T-cell (primary cell): ENCODE data around the gene PPIG. TPM values are rescaled to one million over a fixed set of nuclear protein-coding genes. Genes with fewer than 3 reads are reported as not detected.
"Not testable (repeated sequence)": the region's sequence is repeated elsewhere in the genome, so short reads cannot be mapped to it uniquely, and the experiment has no call there.

Source experiments
- ATAC-seq, 4 experiments: fragments of 200-7000 bp in 3 of 4; fragments of 150-1000 bp in 1 of 4; cut with Tn5 transposase; replicated peaks in 1 of 4; 1 replicate in 3 of 4; 2 replicates in 1 of 4; pipeline ENCODE4 v1.10.0; 2021; ENCODE audit warnings: moderate library complexity in 3 of 4, mild to moderate bottlenecking in 2 of 4, moderate number of reproducible peaks in 1 of 4
- CTCF ChIA-PET, 2 donors: fragments of 300-600 bp; sonication (Branson Sonifier 250); formaldehyde crosslinking; loops; one replicate each; lab custom pipeline; 2022; ENCODE audit warnings: antibody characterized with exemption in 2 of 2; lab: Charles Lee
- POLR2A ChIA-PET, 2 donors: fragments of 300-600 bp; sonication (Branson Sonifier 250); formaldehyde crosslinking; loops; one replicate each; lab custom pipeline; 2022; ENCODE audit warnings: antibody characterized with exemption in 2 of 2; lab: Charles Lee
- DNase-seq, 35 experiments: peaks; one replicate each; pipeline versions ENCODE4 v3.0.0 to v3.0.0-alpha.2; 2013 to 2023
- H3K27ac ChIP-seq: one replicate; pipeline ENCODE4 v1.5.1; 2013; ENCODE audit warnings: low read length
- H3K27me3 ChIP-seq, 2 experiments: replicated peaks in 1 of 2; 1 replicate in 1 of 2; 2 replicates in 1 of 2; pipeline versions ENCODE4 v1.6.1 to v1.7.0; 2013; ENCODE audit warnings: low read length in 1 of 2, mixed read lengths in 1 of 2; ENCODE audit not compliant: control insufficient read depth in 2 of 2, insufficient read depth in 2 of 2; ENCODE audit errors: extremely low read depth in 1 of 2
- H3K36me3 ChIP-seq, 2 donors: 1 replicate in 1 of 2; 2 replicates in 1 of 2; pipeline versions ENCODE4 v1.6.1 to v1.7.0; 2013; ENCODE audit warnings: low read length in 1 of 2; ENCODE audit not compliant: control insufficient read depth in 2 of 2, insufficient read depth in 1 of 2; ENCODE audit errors: extremely low read depth in 1 of 2
- H3K4me1 ChIP-seq, 2 experiments: 1 replicate in 1 of 2; 2 replicates in 1 of 2; pipeline versions ENCODE4 v1.6.1 to v1.7.0; 2013; ENCODE audit warnings: low read length in 2 of 2, mixed read lengths in 1 of 2; ENCODE audit not compliant: insufficient read depth in 2 of 2, control insufficient read depth in 1 of 2; ENCODE audit errors: extremely low read depth in 1 of 2
- H3K4me3 ChIP-seq, 2 donors: 1 replicate in 1 of 2; 2 replicates in 1 of 2; pipeline versions ENCODE4 v1.5.1 to v1.7.0; 2013; ENCODE audit warnings: mild to moderate bottlenecking in 2 of 2, low read length in 1 of 2, moderate library complexity in 1 of 2; ENCODE audit not compliant: control insufficient read depth in 1 of 2; ENCODE audit errors: extremely low read depth in 1 of 2
- H3K9me3 ChIP-seq: 2 replicates; pipeline ENCODE4 v1.7.0; 2013
- H3K27ac Mint-ChIP-seq, 2 donors: one replicate each; pipeline ENCODE4 v1.8.0; 2020 to 2021; ENCODE audit warnings: mild to moderate bottlenecking in 2 of 2, mixed read lengths in 2 of 2
- H3K27me3 Mint-ChIP-seq, 2 donors: one replicate each; pipeline ENCODE4 v1.8.0; 2021 to 2022; ENCODE audit warnings: mixed read lengths in 2 of 2
- H3K36me3 Mint-ChIP-seq: one replicate; pipeline ENCODE4 v1.8.0; 2021; ENCODE audit warnings: mixed read lengths
- H3K4me1 Mint-ChIP-seq, 3 donors: one replicate each; pipeline ENCODE4 v1.8.0; 2020 to 2022; ENCODE audit warnings: mixed read lengths in 3 of 3, mild to moderate bottlenecking in 1 of 3
- H3K4me3 Mint-ChIP-seq, 3 donors: one replicate each; pipeline ENCODE4 v1.8.0; 2020 to 2022; ENCODE audit warnings: mild to moderate bottlenecking in 3 of 3, mixed read lengths in 3 of 3, moderate library complexity in 3 of 3
- H3K9me3 Mint-ChIP-seq, 3 donors: one replicate each; pipeline ENCODE4 v1.8.0; 2020 to 2022; ENCODE audit warnings: mixed read lengths in 3 of 3
- whole genome bisulfite sequencing: methylation state at CpG from one replicate; pipeline ENCODE4 v1.1.5; 2013; ENCODE audit warnings: missing lambda C conversion rate; ENCODE audit not compliant: insufficient coverage; 5-methylcytosine and 5-hydroxymethylcytosine counted together
- total RNA-seq, 35 experiments: library from RNA in 6 of 35; stranded (reverse) in 6 of 35; fragments of 120-200 nt in 1 of 35; gene quantifications; one replicate each; pipeline versions ENCODE4 v1.2.1 to v1.2.4 and lab custom pipeline; 2013 to 2026

PPIG gene
- total RNA-seq, 5 donors from 2014 or later (not counting 1 experiment from before 2014, with no cell fraction given), result 63.6 to 78.2 (median 71.3) TPM

GRCh38 chr2:169684712-169685111, 100.6 kb downstream of the PPIG start:
- CTCF ChIA-PET, result interaction anchor here in 1 of 2 donors (0.7 to 2.7 kb wide), 2 partner anchors 9 to 40 kb away, joined by 3 to 9 read pairs; partner anchors contain the start of genes CFAP210 and PHOSPHO2

DNA sequence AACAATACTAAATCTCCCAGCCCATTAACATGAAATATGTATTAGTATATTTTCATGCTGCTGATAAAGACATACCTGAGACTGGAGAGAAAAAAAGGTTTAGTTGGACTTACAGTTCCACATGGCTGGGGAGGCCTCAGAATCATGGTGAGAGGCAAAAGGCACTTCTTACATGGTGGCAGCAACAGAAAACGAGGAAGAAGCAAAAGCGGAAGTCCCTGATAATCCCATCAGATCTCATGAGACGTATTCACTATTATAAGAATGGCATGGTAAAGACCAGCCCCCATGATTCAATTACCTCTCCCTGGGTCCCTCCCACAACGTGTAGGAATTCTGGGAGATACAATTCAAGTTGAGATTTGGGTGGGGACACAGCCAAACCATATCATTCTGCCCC, 102.7 kb downstream of the PPIG start:
- H3K27ac ChIP-seq, CTCF ChIA-PET, H3K4me3 Mint-ChIP-seq, ATAC-seq, H3K27me3 Mint-ChIP-seq, H3K27ac Mint-ChIP-seq, H3K27me3 ChIP-seq, H3K36me3 ChIP-seq, DNase-seq, POLR2A ChIA-PET, H3K4me1 ChIP-seq, H3K9me3 ChIP-seq, H3K4me3 ChIP-seq: not testable (repeated sequence)
- Mint-ChIP-seq H3K4me1 (peaks cover 0 to 16% (median 6%) of the 10 kb centered on the region in 3 donors), H3K36me3 (peaks cover 11% of the 10 kb centered on the region), H3K9me3 (peaks cover 4 to 23% (median 9%) of the 10 kb centered on the region in 3 donors)
- WGBS, result no CpG with 5 or more reads among the region's 4 CpGs

More at GRCh38 chr2:169684712-169685111, 100.6 kb downstream of the PPIG start:
- no CpG with 5 or more reads among the region's 2 CpGs for WGBS
- not testable (repeated sequence) for DNase-seq, ATAC-seq, H3K36me3 Mint-ChIP-seq, H3K27ac Mint-ChIP-seq, H3K4me1 ChIP-seq, H3K36me3 ChIP-seq, H3K9me3 ChIP-seq, H3K27me3 Mint-ChIP-seq, H3K4me3 ChIP-seq, H3K4me3 Mint-ChIP-seq, H3K27me3 ChIP-seq, H3K27ac ChIP-seq
- H3K9me3 Mint-ChIP-seq, result peaks cover 0 to 11% (median 2%) of the 10 kb centered on the region in 3 donors
- POLR2A ChIA-PET, result interaction anchor here in 1 of 2 donors (2.0 kb wide), 1 partner anchor 9 kb away, joined by 25 read pairs; the partner anchor contains the start of genes CFAP210 and PHOSPHO2
- peaks cover 0 to 16% (median 6%) of the 10 kb centered on the region in 3 donors for H3K4me1 Mint-ChIP-seq

DNA sequence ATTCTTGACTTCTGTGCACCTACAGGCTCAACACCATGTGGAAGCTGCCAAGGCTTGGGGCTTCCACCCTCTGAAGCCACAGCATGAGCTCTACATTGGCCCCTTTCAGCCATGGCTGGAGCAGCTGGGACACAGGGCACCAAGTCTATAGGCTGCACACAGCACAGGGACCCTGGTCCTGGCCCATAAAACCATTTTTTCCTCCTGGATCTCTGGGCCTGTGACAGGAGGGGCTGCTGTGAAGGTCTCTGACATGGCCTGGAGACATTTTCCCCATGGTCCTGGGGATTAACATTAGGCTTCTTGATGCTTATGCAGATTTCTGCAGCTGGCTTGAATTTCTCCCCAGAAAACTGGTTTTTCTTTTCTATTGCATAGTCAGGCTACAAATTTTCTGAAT, 103.8 kb downstream of the PPIG start:
- Mint-ChIP-seq H3K9me3 (peaks cover 4 to 23% (median 9%) of the 10 kb centered on the region in 3 donors), H3K36me3 (peaks cover 11% of the 10 kb centered on the region), H3K4me1 (peaks cover 0 to 10% (median 6%) of the 10 kb centered on the region in 3 donors)
- H3K36me3 ChIP-seq, DNase-seq, H3K9me3 ChIP-seq, H3K27me3 Mint-ChIP-seq, H3K4me3 Mint-ChIP-seq, H3K27ac Mint-ChIP-seq, H3K27me3 ChIP-seq, H3K4me3 ChIP-seq, ATAC-seq, CTCF ChIA-PET, H3K27ac ChIP-seq, POLR2A ChIA-PET, H3K4me1 ChIP-seq: not testable (repeated sequence)

DNA sequence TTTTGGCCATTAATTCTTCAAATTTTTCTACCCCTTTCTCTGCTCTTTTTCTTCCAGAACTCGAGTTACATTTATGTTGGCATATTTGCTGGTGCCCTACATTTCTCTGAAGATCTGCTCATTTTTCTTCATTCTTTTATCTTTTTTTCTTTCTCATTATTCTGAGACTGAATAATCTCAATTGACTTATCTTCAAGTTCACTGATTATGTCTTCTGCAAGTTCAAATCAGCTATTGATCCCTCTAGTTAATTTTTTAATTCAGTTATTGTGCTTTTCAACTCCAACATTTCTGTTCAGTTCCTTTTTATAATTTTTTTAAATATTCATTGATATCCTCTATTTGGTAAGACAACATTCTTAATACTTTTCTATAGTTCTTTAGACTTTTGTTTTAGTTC, 106.8 kb downstream of the PPIG start:
- ChIA-PET CTCF (no interaction called here), POLR2A (interaction anchor here in 1 of 2 donors (0.6 kb wide), 2 partner anchors 128 to 144 kb away, joined by 3 to 5 read pairs; no protein-coding TSS in a partner anchor)
- no peak overlapping the region for H3K27ac Mint-ChIP-seq
- H3K4me1 Mint-ChIP-seq, result peaks cover 11 to 18% (median 15%) of the 10 kb centered on the region in 3 donors
- H3K36me3 Mint-ChIP-seq, result peaks cover 11% of the 10 kb centered on the region
- peaks cover 5 to 9% of the 10 kb centered on the region in 2 donors for H3K27me3 Mint-ChIP-seq
- Histone ChIP-seq H3K4me3 (no peak overlapping the region), H3K36me3 (no peaks in the 10 kb centered on the region), H3K27me3 (no peaks in the 10 kb centered on the region), H3K27ac (no peak overlapping the region), H3K4me1 (peaks cover 3 to 9% of the 10 kb centered on the region in 2 experiments), H3K9me3 (no peaks in the 10 kb centered on the region)
- no peak for ATAC-seq
- H3K9me3 Mint-ChIP-seq, result peaks cover 4 to 23% (median 9%) of the 10 kb centered on the region in 3 donors
- WGBS, result 67% methylated on average over 1 of the region's 1 CpG
- no peak for DNase-seq
- no peak overlapping the region for H3K4me3 Mint-ChIP-seq

Other genes with a start within 250 kb of the PPIG start
- gene LRP2, start 221.8 kb upstream of the PPIG start, total RNA-seq, result under 1 TPM in 1 of 5 donors, not detected in 4; 0.03 TPM
- gene BBS5, start 104.9 kb upstream of the PPIG start, total RNA-seq, result 1 to 10 TPM; 1.8 to 3.0 (median 2.0) TPM
- gene KLHL41, start 74.6 kb upstream of the PPIG start, total RNA-seq, result under 1 TPM in 3 of 5 donors, not detected in 2; 0.23 to 0.43 (median 0.35) TPM
- gene FASTKD1, start 10.5 kb upstream of the PPIG start, total RNA-seq, result 10 to 100 TPM; 17.6 to 26.8 (median 25.2) TPM
- under 1 TPM in 2 of 5 donors, not detected in 3; 0.35 to 0.96 TPM for gene CFAP210, start 110.1 kb downstream of the PPIG start, total RNA-seq
- 1 to 10 TPM; 3.6 to 8.6 (median 6.1) TPM for gene PHOSPHO2, start 110.1 kb downstream of the PPIG start, total RNA-seq
- gene KLHL23, start 149.5 kb downstream of the PPIG start, total RNA-seq, result 1 to 10 TPM in 3 of 5 donors, under 1 TPM in 2; 0.55 to 1.3 (median 1.2) TPM
- gene SSB, start 214.5 kb downstream of the PPIG start, total RNA-seq, result 100 to 1,000 TPM in 1 of 5 donors, 10 to 100 TPM in 4; 84.3 to 118 (median 91.0) TPM
- 10 to 100 TPM; 27.3 to 45.8 (median 41.0) TPM for gene METTL5, start 240.6 kb downstream of the PPIG start, total RNA-seq
- 10 to 100 TPM; 28.6 to 49.9 (median 31.3) TPM for gene UBR3, start 243.1 kb downstream of the PPIG start, total RNA-seq